Measurements from ENCODE around the gene CPB2.

The CPB2 gene

DNA sequence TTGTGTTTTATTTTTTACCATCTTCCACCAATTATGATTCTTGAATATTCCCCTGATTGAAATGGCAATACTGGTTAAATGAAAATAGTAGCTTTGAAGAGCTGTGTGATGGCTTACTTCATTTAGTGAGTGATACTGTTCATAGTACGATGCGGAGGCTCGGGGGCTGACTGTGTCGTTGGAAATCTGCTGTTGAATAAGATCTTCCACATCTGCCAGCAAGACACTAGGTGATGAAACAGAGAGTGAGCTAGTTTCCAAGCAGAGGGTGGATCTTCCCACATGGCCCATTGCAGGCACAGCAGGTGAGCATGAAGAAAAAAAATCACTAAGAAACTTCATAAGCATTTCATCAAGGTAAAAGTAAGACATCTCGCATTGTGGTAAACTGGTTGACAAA lies 22.5 kb downstream of the CPB2 start:
- TF ChIP-seq CTCF (IDR thresholded peaks at IDR 0.05) = no peak
- no peak overlapping the region for H3K4me3 ChIP-seq
- no peak overlapping the region for H3K27ac ChIP-seq
- no peak for DNase-seq (ENCODE audit: low spot score)

DNA sequence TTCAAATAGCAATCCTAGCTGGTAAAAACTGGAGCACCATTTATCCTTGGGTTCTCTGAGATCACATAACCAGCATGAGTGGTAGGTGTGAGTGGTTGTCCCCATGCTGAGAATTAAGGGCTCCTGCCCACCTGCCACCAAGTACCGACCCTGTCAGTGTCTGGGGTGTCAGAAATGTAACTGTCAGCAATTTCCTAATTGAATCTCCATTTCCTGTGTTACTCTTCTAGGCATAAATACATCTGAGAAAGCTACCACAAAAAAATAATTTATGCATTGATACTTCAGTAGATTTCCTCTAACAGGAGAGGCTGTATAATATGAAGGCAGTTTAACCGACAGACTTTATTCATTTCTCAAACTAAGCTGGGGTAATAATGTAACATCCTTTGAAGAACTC lies 25.1 kb downstream of the CPB2 start:
- no peak for DNase-seq (ENCODE audit: low spot score)
- Histone ChIP-seq H3K4me3 (no peak overlapping the region), H3K27ac (no peak overlapping the region)
- no peak for TF ChIP-seq CTCF (IDR thresholded peaks at IDR 0.05)

DNA sequence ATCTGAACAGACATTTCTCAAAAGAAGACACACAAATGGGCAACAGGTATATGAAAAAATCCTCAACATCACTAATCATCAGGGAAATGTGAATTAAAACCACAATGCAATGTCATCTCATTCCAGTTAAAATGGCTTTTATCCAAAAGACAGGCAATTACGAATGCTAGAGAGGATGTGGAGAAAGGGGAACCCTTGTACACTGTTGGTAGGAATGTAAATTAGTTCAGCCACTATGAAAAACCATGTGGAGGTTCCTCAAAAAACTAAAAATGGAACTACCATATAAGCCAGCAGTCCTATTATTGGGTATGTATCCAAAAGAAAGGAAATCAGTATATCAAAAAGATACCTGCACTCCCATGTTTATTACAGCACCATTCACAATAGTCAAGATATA lies 27.6 kb downstream of the CPB2 start:
- no peak for TF ChIP-seq CTCF (IDR thresholded peaks at IDR 0.05)
- no peak overlapping the region for H3K4me3 ChIP-seq
- H3K27ac ChIP-seq = no peak overlapping the region
- DNase-seq (ENCODE audit: low spot score) = no peak

DNA sequence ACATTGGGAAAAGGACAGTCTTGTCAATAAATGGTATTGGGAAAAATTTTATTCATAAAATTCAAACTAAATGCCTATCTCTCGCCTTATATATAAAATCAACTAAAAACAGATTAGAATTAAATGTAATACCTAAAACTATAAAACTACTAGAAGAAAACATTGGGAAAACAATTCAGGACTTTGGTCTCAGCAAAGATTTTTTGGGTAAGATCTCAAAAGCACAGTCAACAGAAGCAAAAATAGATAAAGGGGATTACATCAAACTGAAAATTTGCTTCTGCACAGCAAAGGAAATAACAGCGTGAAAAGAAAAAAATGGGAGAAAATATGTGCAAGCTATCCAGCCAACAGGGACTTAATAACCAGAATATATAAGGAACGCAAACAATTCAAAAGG lies 28.0 kb downstream of the CPB2 start:
- no peak for DNase-seq (ENCODE audit: low spot score)
- Histone ChIP-seq H3K27ac (no peak overlapping the region), H3K4me3 (no peak overlapping the region)
- TF ChIP-seq CTCF (IDR thresholded peaks at IDR 0.05) = no peak

DNA sequence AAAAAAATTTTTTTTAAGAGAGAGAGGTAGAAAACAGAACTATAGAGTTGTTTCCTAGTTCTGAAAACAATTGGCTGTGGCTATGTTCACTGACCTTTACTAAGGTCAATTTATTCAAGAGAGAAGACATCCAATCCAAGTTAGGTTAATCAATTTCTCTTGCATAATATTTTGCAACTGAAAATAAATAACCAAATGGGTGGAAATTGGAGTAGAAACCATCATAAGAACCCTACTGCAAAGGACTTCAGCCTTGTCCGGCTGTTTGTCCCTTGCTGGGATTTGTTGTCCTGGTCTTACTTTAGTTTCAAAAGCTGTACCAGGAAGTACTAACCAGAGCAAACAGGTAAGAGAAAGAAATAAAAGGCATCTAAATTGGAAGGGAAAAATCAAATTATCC lies 29.0 kb downstream of the CPB2 start:
- Histone ChIP-seq H3K27ac (no peak overlapping the region), H3K4me3 (no peak overlapping the region)
- no peak for DNase-seq (ENCODE audit: low spot score)
- no peak for TF ChIP-seq CTCF (IDR thresholded peaks at IDR 0.05)

DNA sequence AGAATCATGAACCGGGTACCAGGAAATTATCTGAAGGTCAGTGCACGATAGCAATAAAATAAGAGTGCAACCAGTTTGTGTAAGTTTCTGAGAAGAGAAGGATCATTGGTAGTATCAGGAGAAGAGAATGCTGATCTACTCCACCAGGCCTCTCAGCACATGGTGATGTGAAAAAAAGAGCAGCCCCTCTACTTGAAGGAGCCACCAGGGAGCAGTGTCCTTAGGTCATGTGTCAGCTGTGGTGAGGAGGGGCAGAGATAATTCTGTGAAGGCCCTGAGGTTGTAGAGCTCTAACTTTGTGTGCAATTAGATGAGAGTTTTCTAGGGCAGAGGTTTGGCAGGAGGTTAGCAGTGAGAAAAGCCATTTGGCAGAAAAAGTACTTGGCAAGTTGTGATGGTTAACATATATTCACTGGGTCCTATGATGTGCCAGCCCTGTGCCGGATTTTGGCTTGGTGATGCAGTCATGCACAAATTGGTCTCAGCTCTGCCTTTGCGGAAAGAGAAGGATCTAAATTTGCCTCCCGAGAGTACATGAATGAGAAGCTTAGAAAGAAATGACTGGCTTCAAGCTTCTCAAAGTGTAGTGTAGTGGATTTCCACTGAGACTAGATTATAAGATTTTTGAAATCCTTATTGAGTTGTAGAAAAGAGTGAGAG lies 33.1 kb downstream of the CPB2 start:
- TF ChIP-seq CTCF (IDR thresholded peaks at IDR 0.05) = no peak
- no peak for DNase-seq (ENCODE audit: low spot score)
- H3K27ac ChIP-seq = no peak overlapping the region
- H3K4me3 ChIP-seq = no peak overlapping the region

DNA sequence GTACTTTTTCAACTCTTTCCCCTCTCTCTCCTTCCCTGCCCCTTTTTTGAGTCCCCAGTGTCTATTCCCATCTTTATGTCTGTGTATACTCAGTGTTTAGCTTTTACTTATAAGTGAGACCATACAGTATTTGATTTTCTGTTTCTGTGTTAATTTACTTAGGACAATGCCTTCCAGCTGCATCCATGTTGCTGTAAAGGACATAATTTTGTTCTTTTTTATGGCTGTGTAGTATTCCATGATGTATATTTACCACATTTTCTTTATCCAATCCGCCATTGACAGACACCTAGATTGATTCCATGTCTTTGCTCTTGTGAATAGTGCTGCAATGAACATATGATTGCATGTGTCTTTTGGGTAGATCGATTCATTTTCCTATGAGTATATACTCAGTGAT lies 41.5 kb downstream of the CPB2 start:
- no peak for DNase-seq (ENCODE audit: low spot score)
- no peak for TF ChIP-seq CTCF (IDR thresholded peaks at IDR 0.05)
- Histone ChIP-seq H3K27ac (no peak overlapping the region), H3K4me3 (no peak overlapping the region)
